Dendritic cell treated with granulocyte-macrophage colony-stimulating factor and Interleukin-4, amounts not matched to agents 40 ng/mL and 50 ng/mL, for 4 days (primary cell): ENCODE results near the gene MCCD1.
"Not testable (repeated sequence)": the region's sequence is repeated elsewhere in the genome, so short reads cannot be mapped to it uniquely, and the experiment has no call there.

Experiments used
- H3K27ac Mint-ChIP-seq: one replicate; pipeline ENCODE4 v1.8.0; 2022; ENCODE audit warnings: mild to moderate bottlenecking, mixed read lengths
- H3K27me3 Mint-ChIP-seq: one replicate; pipeline ENCODE4 v1.8.0; 2022; ENCODE audit warnings: mild to moderate bottlenecking, mixed read lengths
- H3K36me3 Mint-ChIP-seq: one replicate; pipeline ENCODE4 v1.8.0; 2022; ENCODE audit warnings: low read depth, mixed read lengths
- H3K4me1 Mint-ChIP-seq: one replicate; pipeline ENCODE4 v1.8.0; 2022; ENCODE audit warnings: low read depth, mixed read lengths
- H3K4me3 Mint-ChIP-seq: one replicate; pipeline ENCODE4 v1.8.0; 2022; ENCODE audit warnings: mild to moderate bottlenecking, moderate library complexity, mixed read lengths
- H3K9me3 Mint-ChIP-seq: one replicate; pipeline ENCODE4 v1.8.0; 2022; ENCODE audit warnings: mixed read lengths
- intact Hi-C: fragments of 100-400 bp; cut with micrococcal nuclease; formaldehyde crosslinking; loops from one replicate; pipeline ENCODE4 v1.15.0; 2022

The MCCD1 gene

GRCh38 chr6:31528821-31529328, at the start of gene MCCD1:
MCCD1 (plus strand) TSS chr6:31528962; CDS start chr6:31529015, 53 bp downstream.
- Mint-ChIP-seq H3K27ac (no peak within 1 kb of the TSS), H3K36me3 (peaks cover 56% of the 10 kb centered on the region), H3K9me3 (no peaks in the 10 kb centered on the region), H3K27me3 (no peaks in the 10 kb centered on the region), H3K4me1 (peaks cover 18% of the 10 kb centered on the region), H3K4me3 (no peak within 1 kb of the TSS)
- intact Hi-C loops: no loop called here

- Mint-ChIP-seq H3K36me3 (peaks cover 12% of the 10 kb centered on the region), H3K4me3 (no peak overlapping the region), H3K27ac (no peak overlapping the region)
Measured at GRCh38 chr6:31479151-31479932, 49.4 kb upstream of the MCCD1 start.

GRCh38 chr6:31479933-31480535, 48.7 kb upstream of the MCCD1 start:
- Mint-ChIP-seq H3K4me3 (no peak overlapping the region), H3K27me3 (no peaks in the 10 kb centered on the region), H3K36me3 (peaks cover 12% of the 10 kb centered on the region), H3K4me1 (peaks cover 16% of the 10 kb centered on the region), H3K27ac (no peak overlapping the region), H3K9me3 (no peaks in the 10 kb centered on the region)
- intact Hi-C loops: no loop called here

More at GRCh38 chr6:31479151-31479932, 49.4 kb upstream of the MCCD1 start:
- H3K9me3 Mint-ChIP-seq: no peaks in the 10 kb centered on the region
- no peaks in the 10 kb centered on the region for H3K27me3 Mint-ChIP-seq
- intact Hi-C loops: no loop called here
- H3K4me1 Mint-ChIP-seq: peaks cover 23% of the 10 kb centered on the region

- no peaks in the 10 kb centered on the region for H3K27me3 Mint-ChIP-seq
- H3K4me3 Mint-ChIP-seq: no peak overlapping the region
- peaks cover 10% of the 10 kb centered on the region for H3K4me1 Mint-ChIP-seq
- H3K9me3 Mint-ChIP-seq: no peaks in the 10 kb centered on the region
- intact Hi-C loops: no loop called here
- no peak overlapping the region for H3K27ac Mint-ChIP-seq
- H3K36me3 Mint-ChIP-seq: peaks cover 12% of the 10 kb centered on the region
Measured at GRCh38 chr6:31480574-31480973, 48.2 kb upstream of the MCCD1 start.

- Mint-ChIP-seq H3K27me3 (no peaks in the 10 kb centered on the region), H3K9me3 (no peaks in the 10 kb centered on the region), H3K27ac (no peak overlapping the region), H3K4me3 (no peak overlapping the region), H3K4me1 (no peaks in the 10 kb centered on the region), H3K36me3 (no peaks in the 10 kb centered on the region)
- intact Hi-C loops: no loop called here
Measured at GRCh38 chr6:31483392-31483791, 45.4 kb upstream of the MCCD1 start.

GRCh38 chr6:31485055-31485454, 43.7 kb upstream of the MCCD1 start:
- intact Hi-C loops: no loop called here

GRCh38 chr6:31486065-31486837, 42.5 kb upstream of the MCCD1 start:
- H3K36me3 Mint-ChIP-seq, H3K27ac Mint-ChIP-seq, intact Hi-C loops, H3K9me3 Mint-ChIP-seq, H3K4me3 Mint-ChIP-seq, H3K27me3 Mint-ChIP-seq: not testable (repeated sequence)
- peaks cover 11% of the 10 kb centered on the region for H3K4me1 Mint-ChIP-seq

More at GRCh38 chr6:31485055-31485454, 43.7 kb upstream of the MCCD1 start:
- Mint-ChIP-seq H3K4me3 (no peak overlapping the region), H3K36me3 (no peaks in the 10 kb centered on the region), H3K27ac (no peak overlapping the region), H3K9me3 (no peaks in the 10 kb centered on the region), H3K4me1 (peaks cover 2% of the 10 kb centered on the region), H3K27me3 (no peaks in the 10 kb centered on the region)

- intact Hi-C loops, H3K36me3 Mint-ChIP-seq, H3K9me3 Mint-ChIP-seq, H3K4me3 Mint-ChIP-seq, H3K27me3 Mint-ChIP-seq, H3K27ac Mint-ChIP-seq: not testable (repeated sequence)
- H3K4me1 Mint-ChIP-seq: peaks cover 11% of the 10 kb centered on the region
Measured at GRCh38 chr6:31487674-31488073, 41.1 kb upstream of the MCCD1 start.

- intact Hi-C loops: no loop called here
- no peak overlapping the region for H3K4me3 Mint-ChIP-seq
- peaks cover 17% of the 10 kb centered on the region for H3K4me1 Mint-ChIP-seq
- H3K9me3 Mint-ChIP-seq: no peaks in the 10 kb centered on the region
- H3K36me3 Mint-ChIP-seq: peaks cover 3% of the 10 kb centered on the region
- H3K27ac Mint-ChIP-seq: no peak overlapping the region
- no peaks in the 10 kb centered on the region for H3K27me3 Mint-ChIP-seq
Measured at GRCh38 chr6:31489086-31489485, 39.7 kb upstream of the MCCD1 start.

- intact Hi-C loops: loop anchor here (5.0 kb wide), 2 partner anchors 93 to 107 kb away; no protein-coding TSS in a partner anchor
- H3K4me1 Mint-ChIP-seq: peaks cover 19% of the 10 kb centered on the region
Measured at GRCh38 chr6:31490115-31490873, 38.5 kb upstream of the MCCD1 start.

GRCh38 chr6:31493550-31493874, 35.2 kb upstream of the MCCD1 start:
- intact Hi-C loops: loop anchor here (5.0 kb wide), 2 partner anchors 96 to 104 kb away; no protein-coding TSS in a partner anchor
- Mint-ChIP-seq H3K27ac (peak overlapping the region; percentile 95), H3K36me3 (peaks cover 18% of the 10 kb centered on the region), H3K4me1 (peaks cover 40% of the 10 kb centered on the region), H3K4me3 (peak overlapping the region; percentile 90)
- H3K27me3 Mint-ChIP-seq, H3K9me3 Mint-ChIP-seq: not testable (repeated sequence)

More at GRCh38 chr6:31490115-31490873, 38.5 kb upstream of the MCCD1 start:
- Mint-ChIP-seq H3K4me3 (no peak overlapping the region), H3K27me3 (no peaks in the 10 kb centered on the region), H3K27ac (no peak overlapping the region), H3K36me3 (peaks cover 15% of the 10 kb centered on the region), H3K9me3 (no peaks in the 10 kb centered on the region)

GRCh38 chr6:31493875-31494694, 34.7 kb upstream of the MCCD1 start:
- Mint-ChIP-seq H3K9me3 (no peaks in the 10 kb centered on the region), H3K36me3 (peaks cover 24% of the 10 kb centered on the region), H3K27me3 (no peaks in the 10 kb centered on the region), H3K4me1 (peaks cover 46% of the 10 kb centered on the region), H3K27ac (peak overlapping the region; percentile 95), H3K4me3 (peak overlapping the region; percentile 90)
- intact Hi-C loops: loop anchor here (2.0 to 5.0 kb wide), 3 partner anchors 53 to 103 kb away; partner anchors contain the start of genes ATP6V1G2 and NFKBIL1
